A673 (cell line): Measurements from ENCODE around the gene DSP. TPM values are rescaled to one million over a fixed set of nuclear protein-coding genes. Genes with fewer than 3 reads are reported as not detected.

Experiments
- BruUV-seq: library from RNA; stranded (reverse); fragments of 400-500 nt; replicated peaks from 2 replicates; lab custom pipeline; 2021; lab: Mats Ljungman, UMichigan
- CTCF ChIA-PET: fragments of 300-600 bp; sonication (Branson Sonifier 250); formaldehyde crosslinking; loops from one replicate; lab custom pipeline; 2022; ENCODE audit warnings: antibody characterized with exemption; lab: Charles Lee
- POLR2A ChIA-PET: fragments of 300-600 bp; sonication (Branson Sonifier 250); formaldehyde crosslinking; loops from one replicate; lab custom pipeline; 2022; ENCODE audit warnings: antibody characterized with exemption; ENCODE audit not compliant: low non-redundant PET; lab: Charles Lee
- DNase-seq: peaks from one replicate; pipeline ENCODE4 v3.0.0-alpha.2; 2015; ENCODE audit warnings: low spot score
- H3K27ac ChIP-seq: fragments of 200-600 bp; sonication (generic); 2 replicates; pipeline ENCODE4 v1.5.1; 2016; ENCODE audit warnings: mixed run types, low read depth, mild to moderate bottlenecking, mixed read lengths, antibody characterized with exemption, low read length; ENCODE audit not compliant: poor library complexity, severe bottlenecking
- H3K27me3 ChIP-seq: fragments of 200-600 bp; sonication (generic); replicated peaks from 2 replicates; pipeline ENCODE4 v1.6.1; 2017; ENCODE audit warnings: mixed run types, low read depth, mild to moderate bottlenecking, mixed read lengths, antibody characterized with exemption, low read length; ENCODE audit not compliant: insufficient read depth, poor library complexity
- H3K36me3 ChIP-seq: fragments of 200-600 bp; sonication (generic); 2 replicates; pipeline ENCODE4 v1.6.1; 2016; ENCODE audit warnings: mixed run types, mild to moderate bottlenecking, mixed read lengths, antibody characterized with exemption, low read length; ENCODE audit not compliant: insufficient read depth, poor library complexity, severe bottlenecking
- H3K4me1 ChIP-seq: fragments of 200-600 bp; sonication (generic); 2 replicates; pipeline ENCODE4 v1.6.1; 2017; ENCODE audit warnings: mixed run types, mild to moderate bottlenecking, mixed read lengths, antibody characterized with exemption, low read length; ENCODE audit not compliant: insufficient read depth, poor library complexity, severe bottlenecking
- H3K4me3 ChIP-seq: fragments of 200-600 bp; sonication (generic); 2 replicates; pipeline ENCODE4 v1.5.1; 2016; ENCODE audit warnings: low read depth, mixed run types, mild to moderate bottlenecking, mixed read lengths, low read length; ENCODE audit not compliant: poor library complexity, severe bottlenecking
- H3K9me3 ChIP-seq: fragments of 200-600 bp; sonication (generic); 2 replicates; pipeline ENCODE4 v1.6.1; 2016; ENCODE audit warnings: mixed run types, low read depth, mild to moderate bottlenecking, mixed read lengths, antibody characterized with exemption, low read length; ENCODE audit not compliant: poor library complexity, severe bottlenecking
- CTCF ChIP-seq: fragments of 300-800, 200-600 bp; sonication (generic); conservative IDR thresholded peaks from 2 replicates; pipeline ENCODE4 v1.5.1; 2017; ENCODE audit warnings: low read depth, mild to moderate bottlenecking, antibody characterized with exemption, low read length, moderate library complexity, mixed read lengths
- EZH2 ChIP-seq: fragments of 200-600 bp; sonication (generic); IDR thresholded peaks from 2 replicates; pipeline ENCODE4 v1.6.1; 2017; ENCODE audit warnings: borderline replicate concordance, low read depth, mild to moderate bottlenecking, mixed read lengths, antibody characterized with exemption, low read length; ENCODE audit not compliant: poor library complexity, severe bottlenecking
- intact Hi-C: fragments of 100-400 bp; cut with micrococcal nuclease; formaldehyde crosslinking; loops from one replicate; pipeline ENCODE4 v1.10.0; 2022; ENCODE audit not compliant: unreplicated experiment
- total RNA-seq: library from RNA; stranded (reverse); gene quantifications from 2 replicates; pipeline ENCODE4 v1.2.3, GENCODE V29; 2021

The DSP gene
- total RNA-seq, 1 experiment from 2014 or later: 0.28 TPM

GRCh38 chr6:7621761-7622160, 80.3 kb downstream of the DSP start:
- DNase-seq: no peak
- intact Hi-C loops: no loop called here
- TF ChIP-seq EZH2 (no peak), CTCF (no peak)
- Histone ChIP-seq H3K4me1 (peaks cover 10% of the 10 kb centered on the region), H3K4me3 (no peak overlapping the region), H3K27ac (no peak overlapping the region), H3K27me3 (no peaks in the 10 kb centered on the region), H3K36me3 (no peaks in the 10 kb centered on the region), H3K9me3 (no peaks in the 10 kb centered on the region)
- BruUV-seq: no TSS peak
- ChIA-PET CTCF (no interaction called here), POLR2A (no interaction called here)

- CTCF ChIA-PET: no interaction called here
- H3K4me3 ChIP-seq: no peak overlapping the region
- no peak for TF ChIP-seq EZH2
- TF ChIP-seq CTCF: no peak
- DNase-seq: peak; percentile 67
- H3K4me1 ChIP-seq: peaks cover 10% of the 10 kb centered on the region
- H3K9me3 ChIP-seq: no peaks in the 10 kb centered on the region
- H3K27ac ChIP-seq: no peak overlapping the region
- BruUV-seq: no TSS peak
- no peaks in the 10 kb centered on the region for H3K36me3 ChIP-seq
- intact Hi-C loops: no loop called here
- POLR2A ChIA-PET: no interaction called here
- no peaks in the 10 kb centered on the region for H3K27me3 ChIP-seq
These were observed 83.6 kb downstream of the DSP start for GRCh38 chr6:7624796-7625710.

GRCh38 chr6:7628479-7628878, 87.0 kb downstream of the DSP start:
- Histone ChIP-seq H3K27me3 (no peaks in the 10 kb centered on the region), H3K4me1 (peaks cover 10% of the 10 kb centered on the region), H3K27ac (no peak overlapping the region), H3K4me3 (no peak overlapping the region), H3K36me3 (no peaks in the 10 kb centered on the region), H3K9me3 (no peaks in the 10 kb centered on the region)
- ChIA-PET POLR2A (no interaction called here), CTCF (no interaction called here)
- TF ChIP-seq EZH2 (no peak), CTCF (no peak)
- BruUV-seq: no TSS peak
- DNase-seq: no peak
- intact Hi-C loops: no loop called here
